DOHH2 (cell line): Measurements from ENCODE around the gene PRRC2B.

Experiments used
- EZH2phosphoT487 ChIP-seq: fragments of 200-600 bp; sonication (generic); IDR thresholded peaks from 2 replicates; pipeline ENCODE4 v1.6.1; 2017; ENCODE audit warnings: borderline replicate concordance, mild to moderate bottlenecking, antibody characterized with exemption, low read length, moderate library complexity, mixed read lengths
- TF ChIP-seq, protein P1 (sequence below): fragments of 200-600 bp; sonication (generic); IDR thresholded peaks from one replicate; pipeline ENCODE4 v1.5.1; 2014; ENCODE audit warnings: antibody characterized with exemption, mild to moderate bottlenecking, low read depth, low read length; ENCODE audit not compliant: poor library complexity, severe bottlenecking

DNA sequence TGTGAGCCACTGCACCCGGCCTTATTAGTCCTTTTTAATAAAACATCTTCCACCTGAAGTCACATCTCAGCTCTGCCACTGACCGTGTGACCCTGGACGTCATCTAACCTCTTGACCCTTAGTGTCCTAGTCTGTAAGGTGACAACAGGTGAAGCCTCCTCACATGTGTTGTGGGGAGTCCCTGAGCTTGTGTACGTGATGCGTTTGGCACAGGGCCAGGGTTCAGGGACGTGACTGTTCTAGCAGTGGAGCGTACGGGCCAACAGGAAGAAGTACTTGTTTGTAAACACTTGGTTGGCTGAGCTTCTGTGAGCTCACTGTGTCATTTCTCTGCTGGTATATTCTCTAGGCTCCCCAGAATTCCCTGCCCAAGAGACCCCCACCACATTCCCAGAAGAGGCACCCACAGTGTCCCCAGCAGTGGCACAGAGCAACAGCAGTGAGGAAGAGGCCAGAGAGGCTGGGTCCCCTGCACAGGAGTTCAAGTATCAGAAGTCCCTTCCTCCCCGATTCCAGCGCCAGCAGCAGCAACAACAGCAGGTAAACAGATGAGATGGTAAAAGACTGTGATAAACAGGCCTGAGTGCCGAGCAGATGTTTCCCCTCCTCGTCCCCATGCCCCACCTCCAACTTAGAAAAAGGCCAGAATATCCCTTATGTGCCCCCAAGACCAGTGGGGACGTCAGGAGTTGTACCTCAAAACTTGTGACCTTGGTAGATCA lies 73.5 kb downstream of the PRRC2B start:
- TF ChIP-seq, protein P1, sequence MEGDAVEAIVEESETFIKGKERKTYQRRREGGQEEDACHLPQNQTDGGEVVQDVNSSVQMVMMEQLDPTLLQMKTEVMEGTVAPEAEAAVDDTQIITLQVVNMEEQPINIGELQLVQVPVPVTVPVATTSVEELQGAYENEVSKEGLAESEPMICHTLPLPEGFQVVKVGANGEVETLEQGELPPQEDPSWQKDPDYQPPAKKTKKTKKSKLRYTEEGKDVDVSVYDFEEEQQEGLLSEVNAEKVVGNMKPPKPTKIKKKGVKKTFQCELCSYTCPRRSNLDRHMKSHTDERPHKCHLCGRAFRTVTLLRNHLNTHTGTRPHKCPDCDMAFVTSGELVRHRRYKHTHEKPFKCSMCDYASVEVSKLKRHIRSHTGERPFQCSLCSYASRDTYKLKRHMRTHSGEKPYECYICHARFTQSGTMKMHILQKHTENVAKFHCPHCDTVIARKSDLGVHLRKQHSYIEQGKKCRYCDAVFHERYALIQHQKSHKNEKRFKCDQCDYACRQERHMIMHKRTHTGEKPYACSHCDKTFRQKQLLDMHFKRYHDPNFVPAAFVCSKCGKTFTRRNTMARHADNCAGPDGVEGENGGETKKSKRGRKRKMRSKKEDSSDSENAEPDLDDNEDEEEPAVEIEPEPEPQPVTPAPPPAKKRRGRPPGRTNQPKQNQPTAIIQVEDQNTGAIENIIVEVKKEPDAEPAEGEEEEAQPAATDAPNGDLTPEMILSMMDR = no peak
- no peak for TF ChIP-seq EZH2phosphoT487
